ENCODE data around the gene ADARB1. TPM values are rescaled to one million over a fixed set of nuclear protein-coding genes. Genes with fewer than 3 reads are reported as not detected.

ADARB1 gene
- total and polyA plus RNA-seq, 2 donors: 11.9 to 14.6 TPM

DNA sequence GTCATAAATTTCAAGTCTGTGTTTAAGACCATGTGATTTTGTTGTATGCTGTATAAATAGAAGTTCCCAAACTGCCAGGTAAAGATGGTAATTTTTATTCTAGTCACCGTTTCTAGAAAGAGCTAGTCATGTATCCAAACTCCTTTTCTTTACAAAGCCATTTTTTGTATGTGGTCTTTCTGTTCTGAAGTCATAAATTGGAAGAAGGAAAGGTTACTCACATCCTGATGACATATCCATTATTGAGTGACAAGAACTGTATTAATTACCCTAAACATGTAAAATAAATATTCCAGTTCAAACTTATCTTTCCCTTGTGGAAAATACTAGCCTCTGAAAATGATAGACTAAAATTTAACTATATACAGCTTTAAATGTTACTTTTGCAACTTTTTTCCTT lies 108.6 kb downstream of the ADARB1 start:
- no peaks in the 10 kb centered on the region for H3K27me3 ChIP-seq (ENCODE audit: control insufficient read depth in 2 of 2, insufficient read depth in 1 of 2, low read length in 1 of 2)
- H3K27ac ChIP-seq (ENCODE audit: low read depth in 1 of 2, low read length in 1 of 2): no peak overlapping the region
- H3K4me1 ChIP-seq (ENCODE audit: control insufficient read depth in 2 of 2, insufficient read depth in 2 of 2, low read length in 2 of 2): peaks cover 0 to 5% of the 10 kb centered on the region in 2 donors
- no peak for DNase-seq (ENCODE audit: low read depth in 6 of 9, low spot score in 9 of 9)
- 92% methylated on average over 1 of the region's 1 CpG for WGBS
- no peak overlapping the region for H3K4me3 ChIP-seq (ENCODE audit: low read length in 2 of 2)
- H3K36me3 ChIP-seq (ENCODE audit: control insufficient read depth in 2 of 2, insufficient read depth in 2 of 2, low read length in 1 of 2): peaks cover 17 to 18% of the 10 kb centered on the region in 2 donors
- peaks cover 0 to 1% of the 10 kb centered on the region in 2 donors for H3K9me3 ChIP-seq (ENCODE audit: control insufficient read depth in 2 of 2, insufficient read depth in 1 of 2, low read length in 1 of 2)

DNA sequence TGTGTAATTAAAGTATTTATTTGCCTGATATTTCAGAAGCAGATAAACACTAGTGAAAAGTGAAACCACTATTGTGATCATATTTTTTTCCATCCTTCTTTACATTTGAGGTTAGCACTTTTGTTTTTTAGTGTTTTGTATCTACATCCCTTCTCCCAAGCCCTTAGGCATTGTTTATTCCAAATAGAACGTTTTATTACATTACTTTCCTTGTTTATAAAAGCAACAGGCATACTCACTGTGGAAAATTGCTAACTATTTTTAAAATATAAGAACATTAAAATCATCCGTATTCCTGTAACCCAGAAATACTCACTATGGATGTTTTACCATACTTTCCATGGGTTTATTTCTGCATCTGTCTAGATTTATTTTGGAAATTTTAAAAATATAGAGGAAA lies 109.5 kb downstream of the ADARB1 start:
- WGBS: 93% methylated on average over 2 of the region's 2 CpGs
- Histone ChIP-seq H3K36me3 (ENCODE audit: control insufficient read depth in 2 of 2, insufficient read depth in 2 of 2, low read length in 1 of 2) (peaks cover 14 to 18% of the 10 kb centered on the region in 2 donors), H3K27me3 (ENCODE audit: control insufficient read depth in 2 of 2, insufficient read depth in 1 of 2, low read length in 1 of 2) (no peaks in the 10 kb centered on the region), H3K9me3 (ENCODE audit: control insufficient read depth in 2 of 2, insufficient read depth in 1 of 2, low read length in 1 of 2) (peaks cover 0 to 5% of the 10 kb centered on the region in 2 donors), H3K4me1 (ENCODE audit: control insufficient read depth in 2 of 2, insufficient read depth in 2 of 2, low read length in 2 of 2) (peaks cover 0 to 5% of the 10 kb centered on the region in 2 donors), H3K4me3 (ENCODE audit: low read length in 2 of 2) (no peak overlapping the region), H3K27ac (ENCODE audit: low read depth in 1 of 2, low read length in 1 of 2) (no peak overlapping the region)
- DNase-seq (ENCODE audit: low read depth in 6 of 9, low spot score in 9 of 9): no peak

DNA sequence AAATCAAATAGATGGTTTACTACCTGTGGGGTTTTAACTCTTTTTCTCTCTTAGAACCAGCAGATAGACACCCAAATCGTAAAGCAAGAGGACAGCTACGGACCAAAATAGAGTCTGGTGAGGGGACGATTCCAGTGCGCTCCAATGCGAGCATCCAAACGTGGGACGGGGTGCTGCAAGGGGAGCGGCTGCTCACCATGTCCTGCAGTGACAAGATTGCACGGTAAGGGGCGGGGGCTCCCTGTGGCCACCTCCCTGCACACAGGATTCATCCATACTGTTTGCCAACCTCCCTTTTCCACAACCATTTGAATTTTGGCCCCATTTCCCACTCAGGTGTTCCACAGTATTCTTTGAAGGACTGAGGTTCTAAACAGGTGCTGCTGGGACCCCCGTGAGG lies 110.5 kb downstream of the ADARB1 start:
- H3K4me1 ChIP-seq (ENCODE audit: control insufficient read depth in 2 of 2, insufficient read depth in 2 of 2, low read length in 2 of 2): peaks cover 0 to 5% of the 10 kb centered on the region in 2 donors
- no peaks in the 10 kb centered on the region for H3K27me3 ChIP-seq (ENCODE audit: control insufficient read depth in 2 of 2, insufficient read depth in 1 of 2, low read length in 1 of 2)
- H3K9me3 ChIP-seq (ENCODE audit: control insufficient read depth in 2 of 2, insufficient read depth in 1 of 2, low read length in 1 of 2): peaks cover 0 to 5% of the 10 kb centered on the region in 2 donors
- no peak for DNase-seq (ENCODE audit: low read depth in 6 of 9, low spot score in 9 of 9)
- WGBS: 99% methylated on average over 11 of the region's 11 CpGs
- H3K36me3 ChIP-seq (ENCODE audit: control insufficient read depth in 2 of 2, insufficient read depth in 2 of 2, low read length in 1 of 2): peaks cover 14 to 18% of the 10 kb centered on the region in 2 donors
- H3K4me3 ChIP-seq (ENCODE audit: low read length in 2 of 2): no peak overlapping the region
- H3K27ac ChIP-seq (ENCODE audit: low read depth in 1 of 2, low read length in 1 of 2): no peak overlapping the region

DNA sequence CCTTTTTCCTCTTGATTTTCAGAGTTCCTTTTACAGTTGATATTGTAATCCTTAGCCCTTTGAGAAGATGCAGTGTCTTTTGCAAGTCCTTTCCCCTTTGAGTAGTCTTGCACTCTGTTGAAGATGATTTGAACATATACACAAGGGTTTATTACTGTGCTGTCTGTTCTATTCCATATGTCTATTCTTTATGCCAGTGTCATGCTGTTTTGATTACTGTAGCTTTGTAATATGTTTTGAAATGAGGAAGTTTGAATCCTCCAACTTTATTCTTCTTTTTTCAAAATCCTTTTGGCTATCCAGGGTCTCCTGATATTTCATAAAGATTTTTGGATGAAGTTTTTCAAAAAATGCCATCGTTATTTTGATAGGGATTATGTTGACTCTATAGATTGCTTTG lies 112.3 kb downstream of the ADARB1 start:
- 98% methylated on average over 1 of the region's 1 CpG for WGBS
- Histone ChIP-seq H3K9me3 (ENCODE audit: control insufficient read depth in 2 of 2, insufficient read depth in 1 of 2, low read length in 1 of 2) (peaks cover 0 to 5% of the 10 kb centered on the region in 2 donors), H3K4me3 (ENCODE audit: low read length in 2 of 2) (no peak overlapping the region), H3K4me1 (ENCODE audit: control insufficient read depth in 2 of 2, insufficient read depth in 2 of 2, low read length in 2 of 2) (peaks cover 0 to 5% of the 10 kb centered on the region in 2 donors), H3K36me3 (ENCODE audit: control insufficient read depth in 2 of 2, insufficient read depth in 2 of 2, low read length in 1 of 2) (peaks cover 11 to 14% of the 10 kb centered on the region in 2 donors), H3K27ac (ENCODE audit: low read depth in 1 of 2, low read length in 1 of 2) (no peak overlapping the region), H3K27me3 (ENCODE audit: control insufficient read depth in 2 of 2, insufficient read depth in 1 of 2, low read length in 1 of 2) (no peaks in the 10 kb centered on the region)
- no peak for DNase-seq (ENCODE audit: low read depth in 6 of 9, low spot score in 9 of 9)

DNA sequence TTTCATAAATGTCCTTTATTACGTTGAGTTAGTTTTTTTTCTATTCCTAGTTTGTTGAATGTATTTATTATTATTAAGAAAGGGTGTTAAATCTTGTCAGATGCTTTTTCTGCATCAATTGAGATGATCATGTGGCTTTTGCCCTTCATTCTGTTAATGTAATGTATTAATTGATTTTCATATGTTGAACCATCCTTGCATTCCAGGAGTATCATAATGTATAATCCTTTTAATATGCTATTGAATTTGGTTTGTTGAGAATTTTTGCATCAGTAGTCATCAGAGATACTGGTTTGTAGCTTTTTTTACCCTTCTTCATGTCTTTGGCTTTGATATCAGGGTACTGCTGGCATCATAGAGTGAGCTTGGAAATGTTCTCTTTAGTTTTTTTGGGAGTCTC lies 113.3 kb downstream of the ADARB1 start:
- Histone ChIP-seq H3K27me3 (ENCODE audit: control insufficient read depth in 2 of 2, insufficient read depth in 1 of 2, low read length in 1 of 2) (no peaks in the 10 kb centered on the region), H3K27ac (ENCODE audit: low read depth in 1 of 2, low read length in 1 of 2) (no peak overlapping the region), H3K36me3 (ENCODE audit: control insufficient read depth in 2 of 2, insufficient read depth in 2 of 2, low read length in 1 of 2) (peaks cover 12 to 15% of the 10 kb centered on the region in 2 donors), H3K9me3 (ENCODE audit: control insufficient read depth in 2 of 2, insufficient read depth in 1 of 2, low read length in 1 of 2) (peaks cover 0 to 5% of the 10 kb centered on the region in 2 donors), H3K4me1 (ENCODE audit: control insufficient read depth in 2 of 2, insufficient read depth in 2 of 2, low read length in 2 of 2) (peaks cover 0 to 5% of the 10 kb centered on the region in 2 donors), H3K4me3 (ENCODE audit: low read length in 2 of 2) (no peak overlapping the region)
- DNase-seq (ENCODE audit: low read depth in 6 of 9, low spot score in 9 of 9): no peak
- WGBS: 99% methylated on average over 1 of the region's 1 CpG

DNA sequence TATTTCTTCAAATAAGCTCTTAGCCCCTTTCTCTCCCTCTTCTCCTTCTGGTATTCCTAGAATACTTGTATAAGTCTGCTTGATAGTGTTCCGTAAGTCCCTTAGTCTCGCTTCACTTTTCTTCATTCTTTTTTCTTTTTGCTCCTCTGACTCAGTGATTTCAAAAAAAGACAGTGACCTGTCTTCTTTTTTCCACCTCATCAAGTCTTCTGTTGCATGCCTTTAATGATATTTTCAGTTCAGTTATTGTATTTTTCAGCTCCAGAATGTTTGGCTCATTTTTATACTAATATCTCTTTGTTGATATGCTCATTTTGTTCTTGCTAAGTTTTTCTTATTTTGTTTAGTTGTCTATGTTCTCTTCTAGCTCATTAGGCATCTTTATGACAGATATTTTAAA lies 115.6 kb downstream of the ADARB1 start:
- H3K4me3 ChIP-seq (ENCODE audit: low read length in 2 of 2): no peak overlapping the region
- no peaks in the 10 kb centered on the region for H3K27me3 ChIP-seq (ENCODE audit: control insufficient read depth in 2 of 2, insufficient read depth in 1 of 2, low read length in 1 of 2)
- peaks cover 11 to 12% of the 10 kb centered on the region in 2 donors for H3K36me3 ChIP-seq (ENCODE audit: control insufficient read depth in 2 of 2, insufficient read depth in 2 of 2, low read length in 1 of 2)
- peaks cover 0 to 2% of the 10 kb centered on the region in 2 donors for H3K4me1 ChIP-seq (ENCODE audit: control insufficient read depth in 2 of 2, insufficient read depth in 2 of 2, low read length in 2 of 2)
- 99% methylated on average over 2 of the region's 2 CpGs for WGBS
- DNase-seq (ENCODE audit: low read depth in 6 of 9, low spot score in 9 of 9): no peak
- H3K27ac ChIP-seq (ENCODE audit: low read depth in 1 of 2, low read length in 1 of 2): no peak overlapping the region
- H3K9me3 ChIP-seq (ENCODE audit: control insufficient read depth in 2 of 2, insufficient read depth in 1 of 2, low read length in 1 of 2): peaks cover 0 to 5% of the 10 kb centered on the region in 2 donors

DNA sequence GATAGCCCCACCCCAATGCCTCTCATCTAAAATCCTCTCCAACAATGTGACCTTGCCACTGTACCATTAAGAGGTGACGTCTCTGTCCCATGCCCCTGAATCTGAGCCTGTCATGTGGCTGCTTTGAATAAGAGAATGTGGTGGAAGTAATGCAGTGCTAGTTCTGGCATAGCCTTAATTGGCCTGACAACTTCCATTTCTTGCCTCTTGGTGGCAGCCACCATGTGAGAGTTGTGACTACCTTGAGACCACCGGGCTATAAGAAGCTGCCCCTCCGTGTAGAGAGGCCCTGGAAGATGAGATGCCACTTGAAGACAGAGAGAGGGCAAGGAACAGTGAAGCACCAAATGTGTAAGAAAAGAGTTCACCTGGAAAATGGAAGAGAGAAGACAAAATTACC lies 118.0 kb downstream of the ADARB1 start:
- 88% methylated on average over 3 of the region's 3 CpGs for WGBS
- Histone ChIP-seq H3K27me3 (ENCODE audit: control insufficient read depth in 2 of 2, insufficient read depth in 1 of 2, low read length in 1 of 2) (no peaks in the 10 kb centered on the region), H3K36me3 (ENCODE audit: control insufficient read depth in 2 of 2, insufficient read depth in 2 of 2, low read length in 1 of 2) (peaks cover 0 to 4% of the 10 kb centered on the region in 2 donors), H3K4me3 (ENCODE audit: low read length in 2 of 2) (no peak overlapping the region), H3K4me1 (ENCODE audit: control insufficient read depth in 2 of 2, insufficient read depth in 2 of 2, low read length in 2 of 2) (no peaks in the 10 kb centered on the region), H3K9me3 (ENCODE audit: control insufficient read depth in 2 of 2, insufficient read depth in 1 of 2, low read length in 1 of 2) (peaks cover 0 to 5% of the 10 kb centered on the region in 2 donors), H3K27ac (ENCODE audit: low read depth in 1 of 2, low read length in 1 of 2) (no peak overlapping the region)
- DNase-seq (ENCODE audit: low read depth in 6 of 9, low spot score in 9 of 9): no peak

DNA sequence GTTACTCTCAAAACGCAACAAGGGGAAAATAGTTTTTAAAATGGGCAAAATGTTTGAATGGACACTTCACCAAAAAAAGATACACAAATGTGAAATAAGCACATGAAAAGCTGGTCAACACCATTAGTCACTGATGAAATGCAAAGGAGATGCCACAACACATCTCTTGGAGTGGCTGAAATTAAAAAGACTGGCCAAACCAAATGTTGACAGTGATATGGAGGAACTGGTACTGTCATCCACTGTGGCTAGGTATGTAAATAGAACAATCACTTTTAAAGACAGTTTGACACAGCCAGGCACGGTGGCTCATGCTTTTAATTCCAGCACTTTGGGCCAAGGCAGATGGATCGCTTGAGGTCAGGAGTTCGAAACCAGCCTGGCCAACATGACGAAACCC lies 122.2 kb downstream of the ADARB1 start:
- no peaks in the 10 kb centered on the region for H3K9me3 ChIP-seq (ENCODE audit: control insufficient read depth in 2 of 2, insufficient read depth in 1 of 2, low read length in 1 of 2)
- WGBS: 99% methylated on average over 5 of the region's 5 CpGs
- H3K4me1 ChIP-seq (ENCODE audit: control insufficient read depth in 2 of 2, insufficient read depth in 2 of 2, low read length in 2 of 2): no peaks in the 10 kb centered on the region
- H3K36me3 ChIP-seq (ENCODE audit: control insufficient read depth in 2 of 2, insufficient read depth in 2 of 2, low read length in 1 of 2): peaks cover 0 to 4% of the 10 kb centered on the region in 2 donors
- H3K27me3 ChIP-seq (ENCODE audit: control insufficient read depth in 2 of 2, insufficient read depth in 1 of 2, low read length in 1 of 2): no peaks in the 10 kb centered on the region
- no peak overlapping the region for H3K4me3 ChIP-seq (ENCODE audit: low read length in 2 of 2)
- no peak for DNase-seq (ENCODE audit: low read depth in 6 of 9, low spot score in 9 of 9)
- no peak overlapping the region for H3K27ac ChIP-seq (ENCODE audit: low read depth in 1 of 2, low read length in 1 of 2)

DNA sequence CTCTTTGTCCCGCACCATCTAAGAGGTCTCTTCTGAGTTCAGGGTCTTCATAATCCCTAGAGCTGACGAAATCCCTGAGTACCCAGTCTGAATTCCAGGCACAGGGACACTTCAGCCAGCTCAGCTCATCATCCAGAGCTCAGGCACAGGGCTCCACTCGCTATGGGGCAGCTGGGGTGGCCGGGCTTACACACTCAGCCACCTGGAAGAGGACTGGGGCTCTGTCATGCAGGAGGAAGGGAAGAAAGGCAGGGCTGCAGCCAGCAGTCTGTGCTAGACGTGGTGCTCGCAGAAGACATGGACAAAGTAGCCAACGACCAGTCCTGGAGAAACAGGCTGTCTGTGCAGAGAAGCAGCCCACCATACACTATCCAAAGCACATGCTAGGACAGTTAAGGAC lies 124.8 kb downstream of the ADARB1 start:
- Histone ChIP-seq H3K27ac (ENCODE audit: low read depth in 1 of 2, low read length in 1 of 2) (no peak overlapping the region), H3K36me3 (ENCODE audit: control insufficient read depth in 2 of 2, insufficient read depth in 2 of 2, low read length in 1 of 2) (no peaks in the 10 kb centered on the region), H3K4me3 (ENCODE audit: low read length in 2 of 2) (no peak overlapping the region), H3K4me1 (ENCODE audit: control insufficient read depth in 2 of 2, insufficient read depth in 2 of 2, low read length in 2 of 2) (no peaks in the 10 kb centered on the region), H3K27me3 (ENCODE audit: control insufficient read depth in 2 of 2, insufficient read depth in 1 of 2, low read length in 1 of 2) (no peaks in the 10 kb centered on the region), H3K9me3 (ENCODE audit: control insufficient read depth in 2 of 2, insufficient read depth in 1 of 2, low read length in 1 of 2) (no peaks in the 10 kb centered on the region)
- 92% methylated on average over 7 of the region's 7 CpGs for WGBS
- no peak for DNase-seq (ENCODE audit: low read depth in 6 of 9, low spot score in 9 of 9)

DNA sequence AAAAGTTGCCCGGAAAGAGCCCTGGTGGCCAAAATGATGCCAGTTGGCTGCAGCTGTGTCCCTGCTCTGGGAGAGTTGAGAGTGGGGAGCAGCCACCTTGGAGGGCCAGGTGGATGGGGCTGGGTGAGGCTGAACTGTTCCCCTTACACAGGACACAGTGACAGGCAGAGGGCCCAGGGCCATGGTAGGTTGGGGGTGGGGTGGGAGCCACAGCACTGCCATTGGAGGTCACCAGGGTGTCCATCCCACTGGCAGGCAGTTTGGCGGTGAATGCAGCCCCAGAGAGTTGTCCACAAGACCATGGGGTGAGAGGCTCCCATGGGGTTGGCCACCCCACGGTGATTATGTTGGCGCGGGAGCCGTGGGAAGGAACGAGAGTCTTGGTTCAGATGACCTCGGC lies 125.7 kb downstream of the ADARB1 start:
- H3K4me3 ChIP-seq (ENCODE audit: low read length in 2 of 2): no peak overlapping the region
- no peaks in the 10 kb centered on the region for H3K27me3 ChIP-seq (ENCODE audit: control insufficient read depth in 2 of 2, insufficient read depth in 1 of 2, low read length in 1 of 2)
- no peak overlapping the region for H3K27ac ChIP-seq (ENCODE audit: low read depth in 1 of 2, low read length in 1 of 2)
- H3K36me3 ChIP-seq (ENCODE audit: control insufficient read depth in 2 of 2, insufficient read depth in 2 of 2, low read length in 1 of 2): peaks cover 0 to 4% of the 10 kb centered on the region in 2 donors
- H3K4me1 ChIP-seq (ENCODE audit: control insufficient read depth in 2 of 2, insufficient read depth in 2 of 2, low read length in 2 of 2): no peaks in the 10 kb centered on the region
- 97% methylated on average over 8 of the region's 8 CpGs for WGBS
- H3K9me3 ChIP-seq (ENCODE audit: control insufficient read depth in 2 of 2, insufficient read depth in 1 of 2, low read length in 1 of 2): no peaks in the 10 kb centered on the region
- DNase-seq (ENCODE audit: low read depth in 6 of 9, low spot score in 9 of 9): no peak

Measured in thymus (tissue), 11 donors.